ENCODE measurements around the gene ZNF646. TPM values are rescaled to one million over a fixed set of nuclear protein-coding genes. Genes with fewer than 3 reads are reported as not detected.

ZNF646 gene
- total and polyA plus RNA-seq, 2 of the 13 experiments (the other 11 are each of a cell fraction or from before 2014, with no cell fraction given) = 3.4 to 10.9 TPM

- FAIRE-seq = no peak
- BruUV-seq (replicated peaks) = no TSS peak
- peak overlapping the region; percentile 29 for H2AFZ ChIP-seq (ENCODE audit: low read length)
- TF ChIP-seq SP140L (CRISPR knock-in tag; IDR thresholded peaks at IDR 0.05; ENCODE audit: borderline replicate concordance) = no peak; the same call in 1 of the 2 replicates
- no peak for TF ChIP-seq SMARCC2 (IDR thresholded peaks at IDR 0.05)
- TF ChIP-seq, protein P1, sequence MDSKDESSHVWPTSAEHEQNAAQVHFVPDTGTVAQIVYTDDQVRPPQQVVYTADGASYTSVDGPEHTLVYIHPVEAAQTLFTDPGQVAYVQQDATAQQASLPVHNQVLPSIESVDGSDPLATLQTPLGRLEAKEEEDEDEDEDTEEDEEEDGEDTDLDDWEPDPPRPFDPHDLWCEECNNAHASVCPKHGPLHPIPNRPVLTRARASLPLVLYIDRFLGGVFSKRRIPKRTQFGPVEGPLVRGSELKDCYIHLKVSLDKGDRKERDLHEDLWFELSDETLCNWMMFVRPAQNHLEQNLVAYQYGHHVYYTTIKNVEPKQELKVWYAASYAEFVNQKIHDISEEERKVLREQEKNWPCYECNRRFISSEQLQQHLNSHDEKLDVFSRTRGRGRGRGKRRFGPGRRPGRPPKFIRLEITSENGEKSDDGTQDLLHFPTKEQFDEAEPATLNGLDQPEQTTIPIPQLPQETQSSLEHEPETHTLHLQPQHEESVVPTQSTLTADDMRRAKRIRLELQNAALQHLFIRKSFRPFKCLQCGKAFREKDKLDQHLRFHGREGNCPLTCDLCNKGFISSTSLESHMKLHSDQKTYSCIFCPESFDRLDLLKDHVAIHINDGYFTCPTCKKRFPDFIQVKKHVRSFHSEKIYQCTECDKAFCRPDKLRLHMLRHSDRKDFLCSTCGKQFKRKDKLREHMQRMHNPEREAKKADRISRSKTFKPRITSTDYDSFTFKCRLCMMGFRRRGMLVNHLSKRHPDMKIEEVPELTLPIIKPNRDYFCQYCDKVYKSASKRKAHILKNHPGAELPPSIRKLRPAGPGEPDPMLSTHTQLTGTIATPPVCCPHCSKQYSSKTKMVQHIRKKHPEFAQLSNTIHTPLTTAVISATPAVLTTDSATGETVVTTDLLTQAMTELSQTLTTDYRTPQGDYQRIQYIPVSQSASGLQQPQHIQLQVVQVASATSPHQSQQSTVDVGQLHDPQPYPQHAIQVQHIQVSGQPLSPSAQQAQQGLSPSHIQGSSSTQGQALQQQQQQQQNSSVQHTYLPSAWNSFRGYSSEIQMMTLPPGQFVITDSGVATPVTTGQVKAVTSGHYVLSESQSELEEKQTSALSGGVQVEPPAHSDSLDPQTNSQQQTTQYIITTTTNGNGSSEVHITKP (CRISPR knock-in tag; IDR thresholded peaks at IDR 0.05; ENCODE audit: low read depth) = 0 out of 2 replicates have a peak, but pooled peaks have one; percentile 39
- TF ChIP-seq HOMEZ (CRISPR knock-in tag; IDR thresholded peaks at IDR 0.05; ENCODE audit: low read depth) = no peak
- no peak for TF ChIP-seq MTA3 (CRISPR knock-in tag; IDR thresholded peaks at IDR 0.05)
- 0 out of 2 replicates have a peak, but pooled peaks have one; percentile 64 for TF ChIP-seq PBX3 (CRISPR knock-in tag; IDR thresholded peaks at IDR 0.05; ENCODE audit: borderline replicate concordance)
- TF ChIP-seq EZH2 (conservative IDR thresholded peaks at IDR 0.05; ENCODE audit: low read depth, low read length) = no peak
- TF ChIP-seq, protein P2, sequence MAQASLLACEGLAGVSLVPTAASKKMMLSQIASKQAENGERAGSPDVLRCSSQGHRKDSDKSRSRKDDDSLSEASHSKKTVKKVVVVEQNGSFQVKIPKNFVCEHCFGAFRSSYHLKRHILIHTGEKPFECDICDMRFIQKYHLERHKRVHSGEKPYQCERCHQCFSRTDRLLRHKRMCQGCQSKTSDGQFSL (CRISPR knock-in tag; IDR thresholded peaks at IDR 0.05) = peak; percentile 57; the same call in 1 of the 2 replicates
- peak; percentile 29 for TF ChIP-seq RBM22 (optimal IDR thresholded peaks at IDR 0.05; ENCODE audit: low read length)
- TF ChIP-seq ZNF484 (CRISPR knock-in tag; IDR thresholded peaks at IDR 0.05; ENCODE audit: borderline replicate concordance, low read depth) = no peak
- TF ChIP-seq KLF13 (CRISPR knock-in tag; IDR thresholded peaks at IDR 0.05) = 0 out of 2 replicates have a peak, but pooled peaks have one; percentile 42
- TF ChIP-seq BRF2 (CRISPR knock-in tag; IDR thresholded peaks at IDR 0.05) = no peak
- no peak for TF ChIP-seq RFX1 (IDR thresholded peaks at IDR 0.05)
Observed at GRCh38 chr16:31073142-31073969, 866 bp upstream of the ZNF646 start.

More at GRCh38 chr16:31073142-31073969, 866 bp upstream of the ZNF646 start:
- Histone ChIP-seq H3K79me2 (ENCODE audit: insufficient read depth, low read length) (peaks cover 46% of the 10 kb centered on the region), H3K4me2 (ENCODE audit: low read depth, low read length) (peak overlapping the region; percentile 93), H3K9me3 (ENCODE audit: low read length) (no peaks in the 10 kb centered on the region), H3K27ac (ENCODE audit: extremely low read length, insufficient read depth, low read length) (peak overlapping the region; percentile 83), H4K20me1 (ENCODE audit: insufficient read depth, low read length) (no peaks in the 10 kb centered on the region), H3K27me3 (ENCODE audit: control insufficient read depth in 1 of 2, insufficient read depth in 2 of 2, low read length in 2 of 2) (no peaks in the 10 kb centered on the region; a peak in 1 of 5 replicates), H3K4me3 (replicated peaks in 1 of 3; ENCODE audit: insufficient read depth in 1 of 3, low read depth in 2 of 3, low read length in 3 of 3) (peak overlapping the region; percentile 75 to 97 (median 90)), H3K4me1 (ENCODE audit: insufficient read depth, low read length) (peaks cover 22% of the 10 kb centered on the region), H3K36me3 (replicated peaks in 1 of 2; ENCODE audit: control insufficient read depth in 1 of 2, insufficient read depth in 2 of 2, low read length in 2 of 2) (peaks cover 12 to 25% of the 10 kb centered on the region in 2 experiments; a peak in 4 of 5 replicates), H3K9ac (ENCODE audit: insufficient read depth, low read depth, low read length) (peak overlapping the region; percentile 88)
- peak; percentile 85 for ATAC-seq
- 3% methylated on average over 44 of the region's 83 CpGs for WGBS (ENCODE audit: low lambda C conversion rate)
- ChIA-PET CTCF (ENCODE audit: low intra/inter-chr PET ratio, low total read pairs) (interaction anchor here (1.7 kb wide), 1 partner anchor 88 kb away, joined by 8 read pairs; the partner anchor contains the start of gene HSD3B7), POLR2A (interaction anchor here (0.6 to 2.4 kb wide), 34 partner anchors 12 to 801 kb away, joined by 3 to 56 read pairs (median 6); partner anchors contain the start of genes ARMC5, FUS, HSD3B7 and KAT8)
- DNase-seq (ENCODE audit: low spot score) = peak; percentile 87
- in situ Hi-C loops (cut with HindIII; ENCODE audit: extremely low pct_ligation_motif_present, low pct_unique_long_range_greater_than_20kb) = loop anchor here (5.0 kb wide), 2 partner anchors 41 to 86 kb away; partner anchors contain the start of genes HSD3B7 and STX4
- intact Hi-C loops (cut with micrococcal nuclease; ENCODE audit: unreplicated experiment) = loop anchor here (2.0 kb wide), 1 partner anchor 47 kb away; no protein-coding TSS in a partner anchor
